ENCODE results near the gene RAB11FIP4. TPM values are rescaled to one million over a fixed set of nuclear protein-coding genes. Genes with fewer than 3 reads are reported as not detected.

RAB11FIP4 gene
- total RNA-seq, 1 experiment from 2014 or later = 54.9 TPM

GRCh38 chr17:31527606-31528005 lies 136.1 kb downstream of the RAB11FIP4 start (continued):
- no peak for TF ChIP-seq PRDM15 (CRISPR knock-in tag; IDR thresholded peaks at IDR 0.05)
- no peak for TF ChIP-seq ZNF281 (CRISPR knock-in tag; IDR thresholded peaks at IDR 0.05)
- no peak for TF ChIP-seq ZNF138 (CRISPR knock-in tag; conservative IDR thresholded peaks at IDR 0.05)
- TF ChIP-seq STAT6 (CRISPR knock-in tag; conservative IDR thresholded peaks at IDR 0.05; ENCODE audit: low read depth) = no peak
- TF ChIP-seq ZMAT4 (CRISPR knock-in tag; IDR thresholded peaks at IDR 0.05) = no peak
- no peak for TF ChIP-seq GRHL2 (CRISPR knock-in tag; IDR thresholded peaks at IDR 0.05; ENCODE audit: insufficient replicate concordance, severe bottlenecking)

GRCh38 chr17:31528291-31528874 lies 136.9 kb downstream of the RAB11FIP4 start:
- H3K9me3 Mint-ChIP-seq = peaks cover 10% of the 10 kb centered on the region; the same call in 1 of the 2 replicates
- POLR2A ChIA-PET = no interaction called here
- H3K4me3 Mint-ChIP-seq = no peak overlapping the region
- no peaks in the 10 kb centered on the region for H3K4me1 Mint-ChIP-seq
- DNase-seq (ENCODE audit: low spot score) = no peak
- H3K27ac Mint-ChIP-seq = no peak overlapping the region
- no peaks in the 10 kb centered on the region for H3K27me3 Mint-ChIP-seq (ENCODE audit: low read depth)
- CTCF ChIA-PET = interaction anchor here (1.3 to 2.4 kb wide), 4 partner anchors 11 to 314 kb away, joined by 4 to 9 read pairs (median 6); no protein-coding TSS in a partner anchor
- H3K36me3 Mint-ChIP-seq = peaks cover 28% of the 10 kb centered on the region
- no peak for ATAC-seq
- no peak for TF ChIP-seq PRDM15 (CRISPR knock-in tag; IDR thresholded peaks at IDR 0.05)
- no peak for TF ChIP-seq SP1 (CRISPR knock-in tag; conservative IDR thresholded peaks at IDR 0.05)

GRCh38 chr17:31529841-31530251 lies 138.4 kb downstream of the RAB11FIP4 start:
- POLR2A ChIA-PET = no interaction called here
- Mint-ChIP-seq H3K36me3 (peaks cover 17% of the 10 kb centered on the region), H3K27ac (no peak overlapping the region), H3K4me1 (no peaks in the 10 kb centered on the region), H3K4me3 (no peak overlapping the region), H3K9me3 (no peaks in the 10 kb centered on the region), H3K27me3 (ENCODE audit: low read depth) (no peaks in the 10 kb centered on the region)
- no peak for DNase-seq (ENCODE audit: low spot score)
- CTCF ChIA-PET = interaction anchor here (2.0 kb wide), 1 partner anchor 12 kb away, joined by 5 read pairs; no protein-coding TSS in a partner anchor
- ATAC-seq = no peak
- no peak for TF ChIP-seq OVOL2 (CRISPR knock-in tag; IDR thresholded peaks at IDR 0.05; ENCODE audit: borderline replicate concordance)
- no peak for TF ChIP-seq SMAD3 (CRISPR knock-in tag; IDR thresholded peaks at IDR 0.05; ENCODE audit: borderline replicate concordance)
- no peak for TF ChIP-seq HMGA2 (CRISPR knock-in tag; IDR thresholded peaks at IDR 0.05)
- no peak for TF ChIP-seq ZNF425 (CRISPR knock-in tag; conservative IDR thresholded peaks at IDR 0.05)
- TF ChIP-seq SMAD4 (CRISPR knock-in tag; IDR thresholded peaks at IDR 0.05) = no peak

Measured in WTC11 (cell line).